HG02870 (cell line): ENCODE results near the gene SOS1.
"Not testable (repeated sequence)": the region's sequence is repeated elsewhere in the genome, so short reads cannot be mapped to it uniquely, and the experiment has no call there.

Experiments
- ATAC-seq: cut with Tn5 transposase; IDR thresholded peaks from one replicate; pipeline ENCODE4 v1.9.1; 2021; ENCODE audit warnings: mild to moderate bottlenecking, moderate library complexity; ENCODE audit not compliant: unreplicated experiment

The SOS1 gene

DNA sequence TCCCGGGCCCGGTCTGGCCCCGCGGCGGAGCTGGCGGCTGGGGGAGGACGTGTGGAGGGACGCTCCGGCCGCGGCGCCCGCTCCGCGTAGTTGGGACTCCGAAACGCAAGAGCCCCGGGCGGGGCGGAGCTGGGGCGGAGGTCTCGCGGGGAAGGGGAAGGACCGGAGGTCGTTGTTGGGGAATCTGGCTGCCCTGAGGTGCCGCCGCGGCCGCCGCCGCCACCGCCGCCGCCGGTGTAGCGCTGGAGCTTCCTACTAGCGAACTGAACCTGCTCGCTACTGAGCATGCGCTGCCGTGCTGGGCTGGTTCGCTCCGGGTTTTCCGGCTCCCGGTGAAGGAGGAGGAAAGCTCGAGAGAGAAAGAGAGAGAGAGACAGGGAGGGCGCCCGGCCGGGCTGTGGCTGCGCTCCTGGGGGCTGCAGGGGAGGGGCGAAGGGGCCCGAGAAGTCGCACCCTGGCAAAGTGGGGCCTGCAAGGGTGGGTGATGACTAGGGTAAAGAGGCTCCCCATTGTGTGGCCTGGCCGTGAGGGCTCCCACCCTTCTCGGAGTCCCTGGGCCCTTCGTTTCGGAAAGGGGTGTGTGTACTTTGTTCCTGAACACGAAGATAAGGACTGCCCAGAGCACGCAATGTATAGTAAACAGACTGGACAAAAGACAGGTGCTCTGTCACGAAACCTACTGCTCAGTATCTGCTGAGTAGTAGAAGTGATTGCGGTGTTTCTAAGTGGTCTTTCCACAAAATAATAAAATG lies at the start of gene SOS1:
TSS of gene SOS1 (minus strand) at position 281 of the 752 bp plus-strand sequence. CDS start 629 bp downstream, outside the sequence.
- peak; percentile 49 for ATAC-seq

DNA sequence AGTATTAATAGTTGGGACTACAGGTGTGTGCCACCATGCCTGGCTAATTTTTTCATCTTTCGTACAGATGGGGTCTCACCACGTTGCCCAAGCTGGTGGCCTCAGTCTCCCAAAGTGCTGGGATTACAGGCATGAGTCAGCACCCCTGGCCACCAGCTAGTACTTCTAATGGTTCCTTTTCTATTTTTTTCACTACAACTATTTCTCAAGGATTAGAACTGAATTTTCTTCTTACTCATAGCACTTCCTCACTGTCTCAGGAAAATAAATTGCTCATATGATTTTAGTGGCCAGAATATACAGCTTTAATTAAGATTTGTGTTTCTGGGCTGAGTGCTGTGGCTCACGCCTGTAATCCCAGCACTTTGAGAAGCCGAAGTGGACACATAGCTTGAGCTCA lies 43.2 kb upstream of the SOS1 start:
- ATAC-seq: no peak

DNA sequence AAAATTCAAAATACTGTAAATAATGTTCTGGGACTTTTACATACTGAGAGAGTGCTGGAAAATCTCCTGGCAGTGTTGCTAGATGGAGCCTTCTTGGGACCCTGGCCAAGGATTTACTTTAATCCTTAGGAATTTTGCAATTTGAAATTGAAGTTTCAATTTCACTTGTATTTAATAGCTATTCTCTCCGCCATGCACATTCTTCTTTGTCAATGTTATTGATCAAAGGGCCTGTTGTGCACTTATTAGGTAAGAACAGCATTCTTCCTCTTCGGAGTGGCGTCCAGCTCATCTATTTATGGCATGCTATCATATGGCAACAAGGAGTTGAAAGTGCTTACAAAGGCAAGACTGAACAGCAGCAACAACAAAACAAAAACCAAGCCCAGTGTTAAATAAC lies 40.1 kb upstream of the SOS1 start:
- no peak for ATAC-seq

DNA sequence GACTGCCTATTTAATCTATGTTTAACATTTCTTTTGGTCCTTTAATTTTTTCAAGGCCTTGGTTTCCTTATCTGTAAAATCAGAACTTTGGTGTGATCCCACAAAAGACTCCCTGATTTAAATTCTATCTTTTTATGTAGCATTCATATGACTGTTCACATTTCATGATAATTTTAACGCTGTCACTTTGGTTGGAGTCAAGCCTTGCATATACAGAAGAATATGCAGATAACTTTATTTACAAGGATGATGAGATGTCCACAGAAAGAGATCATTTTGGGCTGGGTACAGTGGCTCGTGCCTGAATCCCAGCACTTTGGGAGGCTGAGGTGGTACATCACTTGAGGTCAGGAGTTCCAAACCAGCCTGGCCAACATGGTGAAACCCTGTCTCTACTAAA lies 38.4 kb upstream of the SOS1 start:
- no peak for ATAC-seq

DNA sequence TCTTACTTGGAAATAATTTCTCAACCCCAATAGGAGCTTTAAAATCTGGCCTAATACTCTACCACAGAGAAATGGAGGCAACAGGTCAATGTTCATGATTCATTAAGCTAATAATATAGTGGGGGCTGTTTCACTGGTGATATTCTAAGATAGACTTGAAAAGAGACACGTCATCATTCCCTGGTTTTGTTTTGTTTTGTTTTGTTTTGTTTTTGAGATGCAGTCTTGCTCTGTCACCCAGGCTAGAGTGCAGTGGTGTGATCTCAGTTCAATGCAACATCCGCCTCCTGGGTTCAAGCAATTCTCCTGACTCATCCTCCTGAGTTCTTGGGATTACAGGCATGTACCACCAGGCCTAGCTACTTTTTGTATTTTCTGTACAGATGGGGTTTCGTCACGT lies 37.5 kb upstream of the SOS1 start:
- ATAC-seq: no peak

- ATAC-seq: no peak
Observed at GRCh38 chr2:39156846-39157245, 36.0 kb upstream of the SOS1 start.

DNA sequence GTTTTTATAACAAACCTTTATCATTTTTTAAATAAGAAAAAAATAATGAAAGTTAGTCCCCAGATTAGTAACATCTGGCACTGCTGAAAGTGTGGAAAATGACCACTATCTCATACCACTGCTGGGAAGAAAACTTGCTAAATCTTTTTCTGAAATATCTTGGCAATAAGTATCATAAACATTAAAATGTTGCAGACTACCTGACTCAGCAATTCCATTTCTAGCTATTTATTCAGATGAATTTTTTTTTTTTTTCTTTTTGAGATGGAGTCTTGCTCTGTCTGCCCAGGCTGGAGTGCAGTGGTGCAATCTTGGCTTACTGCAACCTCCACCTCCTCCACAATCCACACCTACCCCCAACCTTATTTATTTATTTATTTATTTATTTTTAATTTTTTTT lies 35.3 kb upstream of the SOS1 start:
- no peak for ATAC-seq

GRCh38 chr2:39155573-39155972 lies 34.7 kb upstream of the SOS1 start:
- ATAC-seq: not testable (repeated sequence)

DNA sequence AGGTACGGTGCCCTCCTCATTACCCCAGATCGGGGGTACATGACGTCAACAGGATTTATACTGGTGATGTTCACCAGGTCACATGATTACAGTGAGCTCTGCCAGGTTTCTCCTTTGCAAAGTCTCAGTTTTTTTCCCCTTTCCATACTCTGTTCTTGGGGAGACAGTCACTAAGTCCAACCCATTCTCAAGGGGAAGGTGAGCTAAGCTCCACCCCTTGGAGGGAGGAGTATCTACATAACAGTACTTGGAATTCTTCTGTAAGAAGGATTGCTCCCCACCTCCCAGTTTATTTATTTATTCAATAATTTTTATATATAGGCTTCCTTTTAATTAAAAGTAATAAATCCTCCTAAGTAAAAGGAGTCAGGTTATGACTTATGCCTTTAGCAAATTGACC lies 34.1 kb upstream of the SOS1 start:
- ATAC-seq: no peak

DNA sequence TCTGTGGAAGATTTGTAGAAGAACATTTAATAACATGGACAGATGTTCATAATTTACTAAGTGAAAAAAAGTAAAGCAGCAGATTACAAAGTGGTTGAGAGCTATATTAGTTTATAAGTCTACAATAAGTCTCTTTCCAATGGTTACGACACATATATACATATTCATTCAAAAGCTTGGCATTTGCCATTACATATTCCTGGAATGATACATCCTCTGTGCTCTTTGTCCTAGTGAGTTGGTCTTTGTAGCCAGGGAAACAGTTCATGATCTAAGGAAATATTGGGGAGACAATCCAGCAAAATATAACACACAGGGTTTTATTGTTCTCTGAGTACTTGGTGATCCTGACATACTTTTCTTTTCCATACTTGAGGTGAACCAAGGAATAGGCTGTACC lies 32.5 kb upstream of the SOS1 start:
- ATAC-seq: no peak

DNA sequence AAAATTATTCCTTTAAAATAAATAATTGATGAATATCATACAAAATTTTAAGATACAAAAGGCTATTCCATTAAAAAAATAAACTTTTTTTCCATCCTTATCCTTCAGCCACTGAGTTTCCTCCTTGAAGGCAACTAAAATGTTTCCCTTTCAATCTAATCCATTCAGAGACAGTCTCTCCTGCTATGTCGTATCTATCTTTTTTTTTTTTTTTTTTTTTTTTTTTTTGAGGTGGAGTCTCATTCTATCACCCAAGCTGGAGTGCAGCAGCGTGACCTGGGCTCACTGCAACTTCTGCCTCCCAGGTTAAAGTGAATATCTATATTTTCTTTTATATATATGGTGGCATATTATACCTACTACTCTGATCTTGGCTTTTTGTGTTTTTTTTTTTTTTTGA lies 31.7 kb upstream of the SOS1 start:
- no peak for ATAC-seq

GRCh38 chr2:39150890-39151497 lies 30.1 kb upstream of the SOS1 start:
- ATAC-seq: no peak

GRCh38 chr2:39150102-39150562 lies 29.3 kb upstream of the SOS1 start:
- ATAC-seq: no peak

DNA sequence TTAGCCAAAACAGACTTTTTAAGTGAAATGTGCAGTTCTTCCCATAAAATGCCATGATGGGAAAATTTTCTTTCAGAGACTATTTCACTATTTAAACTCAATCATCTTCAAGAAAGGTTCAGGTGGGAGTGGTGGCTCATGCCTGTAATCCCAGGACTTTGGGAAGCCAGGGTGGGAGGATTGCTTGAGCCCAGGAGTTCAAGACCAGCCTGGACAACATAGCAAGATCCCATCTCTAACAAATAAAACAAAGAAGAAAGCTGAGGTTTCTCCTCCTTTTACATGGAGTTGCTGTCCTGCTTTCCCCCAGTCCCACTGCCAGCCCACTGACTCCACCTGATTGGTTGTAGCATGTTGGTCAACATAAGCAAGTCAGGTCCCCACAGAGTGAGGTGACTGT lies 25.8 kb upstream of the SOS1 start:
- no peak for ATAC-seq

DNA sequence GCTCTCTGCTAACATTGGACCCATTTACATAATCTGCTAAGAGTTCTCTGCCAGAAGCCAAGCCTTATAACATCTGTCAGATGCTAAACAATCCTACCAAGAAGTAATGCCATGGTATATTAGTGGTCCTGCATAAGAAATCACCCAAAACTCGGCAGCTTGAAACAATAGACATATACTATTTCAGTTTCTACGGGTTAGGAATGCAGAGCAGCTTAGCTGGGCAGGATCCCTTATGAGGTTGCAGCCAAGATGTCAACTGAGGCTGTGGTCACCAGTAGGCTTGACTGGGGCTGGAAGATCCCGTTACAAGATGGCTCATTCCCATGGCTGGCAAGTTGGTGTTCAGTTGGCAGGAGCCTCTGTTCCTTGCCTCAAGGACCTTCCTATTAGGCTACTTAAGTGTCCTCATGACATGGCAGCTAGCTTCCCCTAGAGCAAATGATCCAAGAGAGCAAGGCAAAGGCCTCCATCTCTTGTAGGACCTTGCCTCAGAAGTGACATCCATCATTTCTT lies 25.1 kb upstream of the SOS1 start:
- ATAC-seq: no peak

- no peak for ATAC-seq
Observed at GRCh38 chr2:39144416-39144815, 23.6 kb upstream of the SOS1 start.

DNA sequence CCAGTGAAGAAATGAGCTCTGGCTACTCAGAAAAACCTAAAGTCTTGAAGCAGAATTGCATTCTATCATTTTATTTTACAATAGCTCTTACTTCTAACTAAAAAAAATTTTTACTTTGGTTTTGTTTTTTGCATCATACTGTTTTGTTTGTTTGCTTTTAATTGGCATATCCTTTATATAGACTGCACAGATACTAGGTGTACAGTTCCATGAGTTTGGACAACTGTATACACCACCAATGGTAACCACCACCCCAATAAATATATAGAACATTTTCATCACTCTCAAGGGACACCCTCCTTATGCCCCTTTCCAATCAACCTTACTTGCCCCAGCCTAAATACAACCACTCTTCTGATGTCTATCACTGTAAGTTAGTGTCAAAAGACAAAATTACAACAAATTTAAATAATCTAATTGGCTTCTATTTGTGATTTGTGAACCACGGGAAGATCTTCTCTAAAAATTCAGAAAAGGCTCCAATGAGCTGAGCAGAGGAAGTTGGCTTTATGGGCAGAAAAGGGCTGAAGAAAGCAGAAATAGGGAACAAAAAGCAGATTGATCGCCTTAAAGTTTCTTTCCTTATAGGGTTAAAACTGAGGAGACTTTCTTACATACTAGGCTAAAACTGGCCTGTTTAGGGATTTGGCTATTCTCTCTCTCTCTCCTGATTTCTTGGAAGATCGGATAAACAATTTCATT lies 22.2 kb upstream of the SOS1 start:
- no peak for ATAC-seq

- ATAC-seq: no peak
Observed at GRCh38 chr2:39141334-39142271, 20.8 kb upstream of the SOS1 start.

GRCh38 chr2:39140948-39141333 lies 20.1 kb upstream of the SOS1 start:
- ATAC-seq: not testable (repeated sequence)

DNA sequence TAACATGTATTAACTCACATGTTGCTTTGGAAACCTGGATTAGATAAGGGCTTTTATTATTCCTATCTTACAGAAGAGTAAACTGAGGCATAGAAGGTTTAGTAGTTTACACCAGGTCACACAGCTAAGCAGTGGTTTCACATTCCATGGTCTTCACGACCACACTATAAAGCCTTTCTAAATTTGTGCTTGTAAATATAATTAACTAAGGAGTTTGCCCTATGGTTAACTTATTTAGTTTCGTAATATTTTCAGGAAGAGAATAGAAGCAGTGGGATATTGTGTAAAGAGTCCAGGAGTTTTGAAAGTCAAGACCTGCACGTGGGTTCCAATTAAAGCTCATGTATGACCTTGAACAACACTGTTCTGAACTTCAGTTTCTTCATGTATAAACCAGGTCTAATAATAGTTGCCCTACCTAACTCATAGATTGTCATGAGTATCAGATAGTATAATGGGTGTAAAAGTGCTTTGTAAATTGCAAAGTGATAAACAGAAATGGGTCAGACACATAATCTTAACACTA lies 19.5 kb upstream of the SOS1 start:
- no peak for ATAC-seq
